ENCODE data around the gene ITGAE. TPM values are rescaled to one million over a fixed set of nuclear protein-coding genes. Genes with fewer than 3 reads are reported as not detected.
"Not testable (repeated sequence)": the region's sequence is repeated elsewhere in the genome, so short reads cannot be mapped to it uniquely, and the experiment has no call there.

ITGAE gene
- total RNA-seq, 1 experiment from 2014 or later = 31.6 TPM

- Histone ChIP-seq H3K4me3 (no peak overlapping the region), H3K36me3 (no peaks in the 10 kb centered on the region), H3K27ac (no peak overlapping the region), H3K9me3 (replicated peaks) (no peaks in the 10 kb centered on the region), H3K4me1 (no peaks in the 10 kb centered on the region), H3K27me3 (no peaks in the 10 kb centered on the region)
- DNase-seq = no peak
These were observed 55.9 kb downstream of the ITGAE start for GRCh38 chr17:3745071-3745470.

DNA sequence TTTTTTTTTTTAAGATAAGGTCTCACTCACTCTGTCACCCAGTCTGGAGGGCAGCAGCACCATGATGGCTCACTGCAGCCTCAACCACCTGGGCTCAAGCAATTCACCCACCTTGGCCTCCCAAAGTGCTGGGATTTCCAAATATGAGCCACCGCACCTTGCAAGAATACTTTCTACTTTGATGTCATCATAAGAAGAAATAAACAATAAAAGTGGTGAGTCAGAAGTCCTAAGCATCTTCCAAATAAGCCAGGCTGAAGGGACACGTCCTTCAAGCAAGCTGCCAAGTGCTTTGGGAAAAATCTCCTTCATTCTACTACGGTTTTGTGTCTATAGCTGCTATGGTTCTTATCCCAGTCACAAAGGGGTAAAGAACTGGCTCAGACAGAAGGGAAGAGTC lies 57.0 kb downstream of the ITGAE start:
- Histone ChIP-seq H3K27me3 (no peaks in the 10 kb centered on the region), H3K36me3 (no peaks in the 10 kb centered on the region)
- no peak for DNase-seq

DNA sequence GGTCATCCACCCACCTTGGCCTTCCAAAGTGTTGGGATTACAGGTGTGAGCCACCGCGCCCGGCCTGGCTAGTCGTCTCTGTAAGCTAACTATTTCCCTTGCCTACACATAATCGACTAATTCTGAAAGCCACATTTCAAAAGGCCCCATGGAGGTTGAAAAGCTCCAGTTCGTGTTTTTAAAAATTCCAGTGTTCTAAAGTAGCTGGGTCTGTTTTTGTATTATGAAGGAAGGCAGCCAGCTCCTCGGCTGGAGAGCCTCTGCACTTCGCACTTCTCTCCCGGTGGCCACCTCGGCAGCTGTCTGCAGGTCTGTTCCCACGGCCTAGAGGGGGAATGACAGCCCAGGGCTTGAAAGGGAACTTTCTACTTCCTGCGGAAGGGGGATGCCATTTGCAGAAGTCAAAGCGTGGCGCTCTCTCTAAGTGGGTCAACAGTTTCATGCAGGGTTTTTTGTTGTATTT lies 60.3 kb downstream of the ITGAE start:
- no peaks in the 10 kb centered on the region for H3K36me3 ChIP-seq
- no peak overlapping the region for H3K27ac ChIP-seq
- no peak overlapping the region for H3K4me3 ChIP-seq
- no peaks in the 10 kb centered on the region for H3K27me3 ChIP-seq
- H3K4me1 ChIP-seq = peaks cover 5% of the 10 kb centered on the region
- no peaks in the 10 kb centered on the region for H3K9me3 ChIP-seq (replicated peaks)
- no peak for DNase-seq

More for the DNA sequence above, 57.0 kb downstream of the ITGAE start:
- no peak overlapping the region for H3K27ac ChIP-seq
- H3K4me3 ChIP-seq = no peak overlapping the region
- no peaks in the 10 kb centered on the region; the same call in 1 of the 2 replicates for H3K4me1 ChIP-seq
- H3K9me3 ChIP-seq (replicated peaks) = no peaks in the 10 kb centered on the region

DNA sequence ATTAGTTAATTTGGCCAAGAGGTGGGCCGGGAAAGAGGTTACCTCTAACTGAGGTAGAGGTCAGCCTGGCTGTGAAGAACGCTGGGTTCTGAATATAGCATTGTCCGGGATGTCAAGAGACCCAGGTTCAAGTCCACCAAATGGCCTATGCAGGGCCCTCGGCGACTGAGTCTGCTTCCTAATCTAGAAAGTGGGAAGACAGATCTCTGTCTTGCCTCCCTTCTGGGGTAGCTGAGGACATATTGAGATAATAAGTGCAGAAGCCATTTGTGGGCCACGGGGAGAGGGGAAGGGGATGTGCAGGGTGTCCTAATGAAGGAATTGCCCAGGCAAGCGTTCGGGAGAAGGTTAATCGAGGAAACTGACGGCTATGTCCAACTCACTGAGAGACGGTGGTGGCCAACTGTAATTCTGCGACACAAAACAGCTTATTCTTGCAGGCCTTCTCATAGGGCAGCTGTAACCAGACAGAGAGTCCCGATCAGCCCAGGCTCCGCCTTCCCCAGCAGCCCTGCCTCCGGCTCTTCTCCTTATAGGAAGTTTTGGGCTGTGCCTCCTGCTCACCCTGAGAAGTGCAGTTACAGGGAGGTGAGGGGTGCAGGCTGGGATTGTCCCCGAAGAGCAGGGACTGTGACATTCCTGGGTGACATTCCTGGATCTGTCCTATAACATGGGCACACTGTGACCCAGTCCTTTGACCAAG lies 61.4 kb downstream of the ITGAE start:
- Histone ChIP-seq H3K4me1 (peaks cover 5% of the 10 kb centered on the region), H3K36me3 (no peaks in the 10 kb centered on the region), H3K27ac (no peak overlapping the region), H3K27me3 (no peaks in the 10 kb centered on the region), H3K4me3 (no peak overlapping the region), H3K9me3 (replicated peaks) (no peaks in the 10 kb centered on the region)
- no peak for DNase-seq

- H3K9me3 ChIP-seq (replicated peaks) = no peaks in the 10 kb centered on the region
- H3K27me3 ChIP-seq = no peaks in the 10 kb centered on the region
- no peak for DNase-seq
- no peak overlapping the region for H3K27ac ChIP-seq
- H3K36me3 ChIP-seq = no peaks in the 10 kb centered on the region
- H3K4me1 ChIP-seq = peaks cover 5% of the 10 kb centered on the region
- peak overlapping the region; percentile 54 for H3K4me3 ChIP-seq
These were observed 62.3 kb downstream of the ITGAE start for GRCh38 chr17:3738562-3739295.

DNA sequence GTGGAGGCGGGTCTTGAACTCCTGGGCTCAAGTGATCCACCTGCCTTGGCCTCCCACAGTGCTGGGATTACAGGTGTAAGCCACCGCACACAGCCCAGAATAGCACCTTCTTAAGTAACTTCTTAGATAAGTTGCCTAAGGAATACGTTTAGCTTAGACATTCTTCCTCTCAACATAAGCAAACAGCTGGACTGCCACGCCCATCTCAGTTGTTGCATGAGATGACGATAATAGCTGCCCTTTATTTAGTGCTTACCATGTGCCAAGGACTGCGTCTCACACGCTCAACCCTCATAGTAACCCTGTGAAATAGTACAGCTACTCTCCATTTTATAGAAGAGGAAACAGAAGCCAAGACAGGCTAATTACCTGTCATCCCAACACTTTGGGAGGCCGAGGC lies 65.5 kb downstream of the ITGAE start:
- DNase-seq = no peak

GRCh38 chr17:3734911-3735276 lies 66.1 kb downstream of the ITGAE start:
- not testable (repeated sequence) for H3K27ac ChIP-seq; DNase-seq; H3K9me3 ChIP-seq (replicated peaks); H3K4me3 ChIP-seq; H3K27me3 ChIP-seq; H3K36me3 ChIP-seq; H3K4me1 ChIP-seq

More for the DNA sequence above, 65.5 kb downstream of the ITGAE start:
- H3K27me3 ChIP-seq = no peaks in the 10 kb centered on the region
- H3K4me3 ChIP-seq = no peak overlapping the region
- H3K4me1 ChIP-seq = peaks cover 5% of the 10 kb centered on the region
- H3K27ac ChIP-seq = no peak overlapping the region
- H3K9me3 ChIP-seq (replicated peaks) = no peaks in the 10 kb centered on the region
- H3K36me3 ChIP-seq = no peaks in the 10 kb centered on the region

DNA sequence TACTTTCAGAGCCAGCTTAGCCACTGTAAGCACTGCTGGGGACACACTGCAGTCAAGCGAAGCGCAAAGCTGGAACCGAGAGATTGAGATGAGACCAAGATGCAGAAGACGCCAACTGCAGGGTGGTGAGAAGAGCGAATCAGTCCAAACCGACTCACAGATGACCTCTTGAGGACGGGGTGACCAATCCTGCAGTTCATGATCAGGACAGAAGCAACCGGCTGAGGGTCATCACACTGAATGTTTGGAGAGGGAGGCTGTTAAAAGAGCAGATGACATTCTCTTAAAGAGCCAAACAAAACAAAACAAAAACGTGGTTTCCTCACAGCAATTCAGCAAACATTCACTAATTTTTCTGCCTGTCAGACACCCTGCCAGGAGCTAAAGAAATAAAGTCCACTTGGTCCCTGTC lies 68.8 kb downstream of the ITGAE start:
- Histone ChIP-seq H3K4me3 (no peak overlapping the region), H3K27me3 (no peaks in the 10 kb centered on the region), H3K9me3 (replicated peaks) (no peaks in the 10 kb centered on the region), H3K27ac (no peak overlapping the region), H3K36me3 (peaks cover 6% of the 10 kb centered on the region; the same call in 1 of the 2 replicates), H3K4me1 (no peaks in the 10 kb centered on the region)
- DNase-seq = no peak

- Histone ChIP-seq H3K4me1 (no peaks in the 10 kb centered on the region), H3K4me3 (no peak overlapping the region), H3K9me3 (replicated peaks) (no peaks in the 10 kb centered on the region), H3K27ac (no peak overlapping the region), H3K27me3 (no peaks in the 10 kb centered on the region), H3K36me3 (peaks cover 8% of the 10 kb centered on the region)
- DNase-seq = no peak
These were observed 70.0 kb downstream of the ITGAE start for GRCh38 chr17:3730881-3731429.

GRCh38 chr17:3729881-3730280 lies 71.1 kb downstream of the ITGAE start:
- H3K27me3 ChIP-seq = no peaks in the 10 kb centered on the region
- no peak overlapping the region for H3K27ac ChIP-seq
- no peak for DNase-seq
- peaks cover 15% of the 10 kb centered on the region for H3K36me3 ChIP-seq
- no peaks in the 10 kb centered on the region for H3K9me3 ChIP-seq (replicated peaks)
- no peak overlapping the region for H3K4me3 ChIP-seq
- H3K4me1 ChIP-seq = no peaks in the 10 kb centered on the region

GRCh38 chr17:3728099-3728498 lies 72.9 kb downstream of the ITGAE start:
- H3K4me1 ChIP-seq; DNase-seq; H3K27me3 ChIP-seq; H3K4me3 ChIP-seq; H3K27ac ChIP-seq; H3K9me3 ChIP-seq (replicated peaks): not testable (repeated sequence)
- peaks cover 15% of the 10 kb centered on the region for H3K36me3 ChIP-seq

- H3K36me3 ChIP-seq = peaks cover 15% of the 10 kb centered on the region
- H3K27ac ChIP-seq = no peak overlapping the region
- no peak overlapping the region for H3K4me3 ChIP-seq
- no peak for DNase-seq
- no peaks in the 10 kb centered on the region for H3K4me1 ChIP-seq
- H3K27me3 ChIP-seq = no peaks in the 10 kb centered on the region
- H3K9me3 ChIP-seq (replicated peaks) = no peaks in the 10 kb centered on the region
These were observed 73.9 kb downstream of the ITGAE start for GRCh38 chr17:3727041-3727440.

DNA sequence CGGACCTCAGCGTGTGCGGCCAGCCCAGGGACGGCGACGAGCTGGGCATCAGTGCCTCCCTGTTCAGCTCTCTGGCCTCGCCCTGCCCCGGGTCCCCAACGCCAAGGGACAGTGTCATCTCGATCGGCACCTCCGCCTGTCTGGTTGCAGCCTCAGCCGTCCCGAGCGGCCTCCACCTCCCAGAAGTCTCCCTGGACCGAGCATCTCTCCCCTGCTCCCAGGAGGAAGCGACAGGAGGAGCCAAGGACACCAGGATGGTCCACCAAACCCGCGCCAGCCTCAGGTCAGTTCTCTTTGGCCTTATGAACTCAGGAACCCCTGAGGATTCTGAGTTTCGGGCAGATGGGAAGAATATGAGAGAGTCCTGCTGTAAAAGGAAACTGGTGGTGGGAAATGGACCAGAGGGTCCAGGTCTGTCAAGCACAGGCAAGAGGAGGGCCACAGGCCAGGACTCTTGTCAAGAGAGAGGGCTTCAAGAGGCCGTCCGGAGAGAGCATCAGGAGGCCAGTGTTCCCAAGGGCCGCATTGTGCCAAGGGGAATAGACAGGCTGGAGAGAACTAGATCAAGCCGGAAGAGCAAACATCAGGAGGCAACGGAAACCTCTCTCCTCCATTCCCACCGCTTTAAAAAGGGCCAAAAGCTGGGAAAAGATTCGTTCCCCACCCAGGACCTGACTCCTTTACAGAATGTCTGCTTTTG lies 76.5 kb downstream of the ITGAE start:
- Histone ChIP-seq H3K9me3 (replicated peaks) (no peaks in the 10 kb centered on the region), H3K27ac (peak overlapping the region; percentile 72), H3K27me3 (no peaks in the 10 kb centered on the region), H3K36me3 (peaks cover 15% of the 10 kb centered on the region), H3K4me1 (no peaks in the 10 kb centered on the region), H3K4me3 (peak overlapping the region; percentile 83)
- no peak for DNase-seq

GRCh38 chr17:3723556-3724377 lies 77.2 kb downstream of the ITGAE start, which contains the start of gene HASPIN:
Gene HASPIN (plus strand): TSS chr17:3723903. CDS start chr17:3723936, 33 bp downstream.
- no peaks in the 10 kb centered on the region for H3K4me1 ChIP-seq
- no peaks in the 10 kb centered on the region for H3K9me3 ChIP-seq (replicated peaks)
- H3K36me3 ChIP-seq = peaks cover 15% of the 10 kb centered on the region
- peak; percentile 86 to 92 for DNase-seq
- no peaks in the 10 kb centered on the region for H3K27me3 ChIP-seq
- H3K27ac ChIP-seq = peak within 1 kb of the TSS; percentile 72
- H3K4me3 ChIP-seq = peak within 1 kb of the TSS; percentile 83

All from SJCRH30 (cell line).